ENCODE results near the gene HFE.

GRCh38 chr6:26094036-26094435 lies 6.8 kb downstream of the HFE start:
- TF ChIP-seq CTCF (IDR thresholded peaks at IDR 0.05) (no peak), EP300 (IDR thresholded peaks at IDR 0.05) (no peak)
